Heart right ventricle (tissue), 16 donors: Measurements from ENCODE around the gene CIZ1. TPM values are rescaled to one million over a fixed set of nuclear protein-coding genes. Genes with fewer than 3 reads are reported as not detected.

Source experiments
- ATAC-seq, 8 donors: fragments of 200-7000 bp; cut with Tn5 transposase; one replicate each; pipeline ENCODE4 v1.9.1; 2020; ENCODE audit warnings: mild to moderate bottlenecking in 8 of 8, moderate library complexity in 8 of 8, moderate number of reproducible peaks in 1 of 8
- DNase-seq, 2 donors: peaks; one replicate each; pipeline ENCODE4 v3.0.0-alpha.2; 2020
- H3K27ac ChIP-seq, 10 donors: fragments of 200-600 bp; sonication (generic) in 2 of 10; one replicate each; pipeline versions ENCODE4 v1.5.0 to v1.8.0; 2020 to 2022; ENCODE audit warnings: mild to moderate bottlenecking in 3 of 10
- H3K27me3 ChIP-seq, 7 donors: fragments of 200-600 bp; one replicate each; pipeline ENCODE4 v1.8.0; 2021 to 2022; ENCODE audit warnings: mild to moderate bottlenecking in 2 of 7
- H3K36me3 ChIP-seq, 9 donors: fragments of 200-600 bp; sonication (generic) in 1 of 9; one replicate each; pipeline versions ENCODE4 v1.5.0 to v1.8.0; 2020 to 2022; ENCODE audit warnings: mild to moderate bottlenecking in 2 of 9
- H3K4me1 ChIP-seq, 9 donors: fragments of 200-600 bp; sonication (generic) in 1 of 9; one replicate each; pipeline versions ENCODE4 v1.5.0 to v1.8.0; 2020 to 2022; ENCODE audit warnings: mild to moderate bottlenecking in 4 of 9
- H3K4me3 ChIP-seq, 10 donors: fragments of 200-600 bp; sonication (generic) in 2 of 10; one replicate each; pipeline versions ENCODE4 v1.5.0 to v1.8.0; 2020 to 2022; ENCODE audit warnings: mild to moderate bottlenecking in 7 of 10, moderate library complexity in 2 of 10
- H3K9me3 ChIP-seq, 11 donors: fragments of 200-600 bp in 10 of 11; sonication (generic) in 2 of 11; one replicate each; pipeline versions ENCODE4 v1.5.0 to v1.8.0; 2013 to 2022; ENCODE audit warnings: mild to moderate bottlenecking in 2 of 11, control low read depth in 1 of 11, moderate library complexity in 1 of 11
- CTCF ChIP-seq, 9 donors: fragments of 200-600 bp; sonication (generic) in 2 of 9; IDR thresholded peaks; one replicate each; pipeline versions ENCODE4 v1.5.0 to v1.8.0; 2021 to 2022; ENCODE audit warnings: antibody characterized with exemption in 9 of 9, mild to moderate bottlenecking in 5 of 9, moderate library complexity in 1 of 9
- WGBS, 2 donors: extraction: QIAGEN DNeasy Blood & Tissue Kit; methylation state at CpG; one replicate each; pipeline ENCODE4 v1.1.7; 2013; ENCODE audit warnings: inconsistent platforms in 1 of 2; 5-methylcytosine and 5-hydroxymethylcytosine counted together
- intact Hi-C, 10 donors: fragments of 100-400 bp; cut with DNase I; formaldehyde crosslinking; loops; one replicate each; pipeline versions ENCODE4 v1.11.1 to v1.14.2; 2022
- polyA plus RNA-seq, 2 donors: library from polyadenylated mRNA; stranded (reverse); fragments of 200-250 nt; gene quantifications; one replicate each; pipeline ENCODE4 v1.2.3, GENCODE V29; 2013
- total RNA-seq, 10 donors: library from RNA; stranded (reverse); fragmentation: NEBNext Ultra II Directional in 3 of 10; extraction: Animal tissue kit (Norgen Biotek cat#: 25700) in 3 of 10; gene quantifications; one replicate each; pipeline versions ENCODE4 v1.2.1 to v1.2.4, GENCODE V29; 2021 to 2023
- donor health status: Arrhythmogenic right ventricular cardiomyopathy.
- donor health status: ischemic (EF 13 %, LVEDD 7.1; RV severe dilation, severe dysfunction).
- donor health status: healthy with polysubstance abuse.
- donor health status: DM: no; HTN: yes; CAD: no.
- donor health status: DM: no; HTN: no; CAD: no.
- donor health status: ischemic (EF 25% LVEDD 6.9; RV normal size, moderate dysfunction).
- donor health status: ischemic (EF 25% LVEDD 5.7; RV mildly dilated, moderate dysfunction).
- donor health status: healthy.
- donor health status: DM: yes; HTN: yes; CAD: no.
- donor health status: Ischemic cardiomyopathy.
- donor health status: ischemic (EF 35%, LVEDD 5.7; RV mildly dilated, moderate dysfunction).
- donor health status: nonischemic (EF 11% LVEDD 7.7; RV severe dilation, severe dysfunction).
- donor health status: DM: yes; HTN: yes; CAD: no.
- donor health status: PGD.
- donor health status: ischemic (EF 29% LVEDD 5.4; RV normal size, mild dysfunction).
- donor health status: nonischemic (EF 23%, LVEDD 6.1; RV moderate dilation, normal function).

Gene CIZ1
- total and polyA plus RNA-seq, 12 donors, result 39.7 to 96.0 (median 75.0) TPM

DNA sequence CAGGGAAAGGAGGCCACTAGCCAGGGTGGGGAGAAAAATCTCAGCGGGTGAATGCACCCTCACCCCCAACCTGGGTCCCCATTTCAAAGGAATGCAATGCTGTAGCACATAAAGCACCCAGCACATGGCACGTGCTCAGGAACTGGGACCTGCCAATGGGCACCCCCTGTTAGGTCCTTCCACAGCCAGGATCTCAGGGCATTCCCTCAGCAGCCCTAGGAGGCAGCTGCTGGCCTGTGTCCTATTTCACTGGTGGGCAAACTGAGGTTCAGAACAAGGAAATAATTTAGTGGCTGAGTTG, 20.6 kb upstream of the CIZ1 start:
- Histone ChIP-seq H3K27me3 (peaks cover 0 to 5% (median 0%) of the 10 kb centered on the region in 7 donors), H3K36me3 (no peaks in the 10 kb centered on the region), H3K4me1 (peaks cover 0 to 26% (median 6%) of the 10 kb centered on the region in 9 donors), H3K9me3 (no peaks in the 10 kb centered on the region), H3K27ac (no peak overlapping the region), H3K4me3 (no peak overlapping the region)
- no peak for ATAC-seq
- TF ChIP-seq CTCF (IDR thresholded peaks at IDR 0.05), result no peak
- DNase-seq, result no peak
- intact Hi-C loops, result no loop called here
- 78 to 87% methylated on average over 2 of the region's 2 CpGs for WGBS, 2 donors

DNA sequence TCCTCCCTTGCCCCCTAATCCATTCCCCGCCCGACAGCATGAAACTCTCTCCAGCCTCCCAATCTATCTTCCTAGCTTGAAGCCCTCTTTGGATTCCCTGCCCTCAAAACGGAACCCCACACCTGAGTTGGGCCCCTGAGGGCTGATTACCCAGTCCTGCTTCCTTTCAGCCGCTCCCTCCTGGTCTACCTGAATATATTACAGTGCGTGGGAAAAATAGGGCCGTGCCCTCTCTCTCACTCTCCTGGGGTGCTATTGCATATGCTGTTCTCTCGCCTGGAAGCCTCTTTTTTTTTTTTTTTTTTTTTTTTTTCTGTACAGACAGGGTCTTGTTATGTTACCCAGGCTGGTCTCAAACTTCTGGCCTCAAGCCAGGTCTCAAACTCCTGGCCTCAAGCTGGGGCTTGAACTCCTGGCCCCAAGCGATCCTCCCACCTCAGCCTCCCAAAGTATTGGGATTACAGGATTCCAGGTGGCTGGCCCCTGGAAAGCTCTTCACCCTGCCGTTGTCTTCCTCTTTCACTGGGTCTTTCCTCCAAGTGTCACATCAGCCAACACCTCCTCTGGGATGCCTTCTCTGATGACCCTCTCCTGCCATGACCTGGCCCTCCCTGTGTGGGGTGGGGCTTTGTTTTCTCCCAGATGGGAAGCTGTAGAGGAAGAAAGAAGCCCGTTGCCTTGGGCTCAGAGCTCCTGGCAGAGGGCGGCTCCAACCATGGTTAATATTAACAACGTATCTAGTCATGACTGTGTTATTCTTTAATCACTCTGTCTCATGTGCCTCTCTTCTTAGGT, 20.0 kb upstream of the CIZ1 start:
- TF ChIP-seq CTCF (IDR thresholded peaks at IDR 0.05), result no peak
- no peak overlapping the region for H3K27ac ChIP-seq
- intact Hi-C loops, result no loop called here
- H3K36me3 ChIP-seq, result no peaks in the 10 kb centered on the region
- H3K9me3 ChIP-seq, result no peaks in the 10 kb centered on the region
- no peak overlapping the region for H3K4me3 ChIP-seq
- DNase-seq (no peak), ATAC-seq (no peak)
- WGBS, 2 donors, result 67 to 73% methylated on average over 12 of the region's 12 CpGs
- peaks cover 0 to 22% (median 3%) of the 10 kb centered on the region in 9 donors for H3K4me1 ChIP-seq
- peaks cover 0 to 5% (median 0%) of the 10 kb centered on the region in 7 donors for H3K27me3 ChIP-seq

GRCh38 chr9:128208946-128209669, 17.7 kb upstream of the CIZ1 start:
- no peak for TF ChIP-seq CTCF (IDR thresholded peaks at IDR 0.05)
- peaks cover 0 to 16% (median 7%) of the 10 kb centered on the region in 7 donors for H3K27me3 ChIP-seq
- DNase-seq (no peak), ATAC-seq (no peak)
- intact Hi-C loops, result no loop called here
- H3K4me1 ChIP-seq, result peaks cover 0 to 9% (median 2%) of the 10 kb centered on the region in 9 donors
- no peak overlapping the region for H3K27ac ChIP-seq
- no peaks in the 10 kb centered on the region for H3K9me3 ChIP-seq
- H3K36me3 ChIP-seq, result no peaks in the 10 kb centered on the region
- no peak overlapping the region for H3K4me3 ChIP-seq
- 79 to 83% methylated on average over 15 of the region's 15 CpGs for WGBS, 2 donors

DNA sequence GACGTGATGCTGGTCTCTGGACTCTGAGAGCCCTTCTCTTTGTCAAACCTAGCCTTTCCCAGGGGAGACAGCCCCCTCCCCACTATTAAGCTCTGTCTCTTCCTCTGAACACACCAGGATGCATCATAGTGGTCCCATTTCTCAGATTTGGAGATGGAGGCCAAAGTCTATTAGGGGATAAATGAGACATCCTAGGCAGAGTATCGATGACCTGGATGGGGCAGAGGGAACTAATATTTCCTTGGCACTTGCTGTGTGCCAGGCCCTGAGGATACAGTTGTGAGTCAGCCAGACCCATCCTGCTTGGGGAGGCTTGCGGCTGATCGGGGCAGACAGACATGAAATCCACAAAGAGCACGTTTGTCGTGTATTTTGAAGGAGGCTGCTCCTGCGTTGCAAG, 17.0 kb upstream of the CIZ1 start:
- Histone ChIP-seq H3K27me3 (peaks cover 0 to 24% (median 15%) of the 10 kb centered on the region in 7 donors), H3K9me3 (no peaks in the 10 kb centered on the region), H3K4me3 (no peak overlapping the region), H3K36me3 (no peaks in the 10 kb centered on the region), H3K4me1 (peaks cover 0 to 14% (median 8%) of the 10 kb centered on the region in 9 donors), H3K27ac (no peak overlapping the region)
- intact Hi-C loops, result no loop called here
- ATAC-seq, result no peak
- no peak for TF ChIP-seq CTCF (IDR thresholded peaks at IDR 0.05)
- DNase-seq, result no peak
- WGBS, 2 donors, result 91 to 96% methylated on average over 7 of the region's 7 CpGs
